KMS-11 (cell line): ENCODE data around the gene PIK3CD.

Experiments
- H2AFZ ChIP-seq: fragments of 200-600 bp; sonication (generic); 2 replicates; pipeline ENCODE4 v1.6.1; 2016; ENCODE audit warnings: antibody characterized with exemption, mixed run types, low read depth
- H3K27ac ChIP-seq: fragments of 200-600 bp; sonication (generic); 2 replicates; pipeline ENCODE4 v1.6.1; 2016; ENCODE audit warnings: mild to moderate bottlenecking, mixed run types
- H3K27me3 ChIP-seq: fragments of 200-600 bp; sonication (generic); 2 replicates; pipeline ENCODE4 v1.6.1; 2017; ENCODE audit warnings: mild to moderate bottlenecking, low read depth, mixed run types, moderate library complexity; ENCODE audit not compliant: insufficient read depth
- H3K36me3 ChIP-seq: fragments of 200-600 bp; sonication (generic); 2 replicates; pipeline ENCODE4 v1.6.1; 2017; ENCODE audit warnings: mild to moderate bottlenecking, mixed run types; ENCODE audit not compliant: insufficient read depth
- H3K4me1 ChIP-seq: fragments of 200-600 bp; sonication (generic); 2 replicates; pipeline ENCODE4 v1.6.1; 2016; ENCODE audit warnings: mild to moderate bottlenecking, low read depth, mixed run types; ENCODE audit not compliant: poor library complexity, severe bottlenecking
- H3K4me2 ChIP-seq: fragments of 200-600 bp; sonication (generic); 2 replicates; pipeline ENCODE4 v1.7.0; 2016; ENCODE audit warnings: mild to moderate bottlenecking, mixed run types
- H3K4me3 ChIP-seq: fragments of 200-600 bp; sonication (generic); IDR thresholded peaks from 2 replicates; pipeline ENCODE4 v1.6.1; 2017; ENCODE audit warnings: low read depth, low read length, mixed read lengths; ENCODE audit not compliant: insufficient read depth
- H3K79me2 ChIP-seq: fragments of 200-600 bp; sonication (generic); 2 replicates; pipeline ENCODE4 v1.6.1; 2016; ENCODE audit warnings: low read depth, mixed run types; ENCODE audit not compliant: insufficient read depth
- H3K9ac ChIP-seq: fragments of 200-600 bp; sonication (generic); 2 replicates; pipeline ENCODE4 v1.6.1; 2016; ENCODE audit warnings: mild to moderate bottlenecking, mixed run types
- H4K20me1 ChIP-seq: fragments of 200-600 bp; sonication (generic); 2 replicates; pipeline ENCODE4 v1.6.1; 2016; ENCODE audit warnings: mild to moderate bottlenecking, mixed run types; ENCODE audit not compliant: insufficient read depth
- CTCF ChIP-seq: fragments of 200-600 bp; sonication (generic); conservative IDR thresholded peaks from 2 replicates; pipeline ENCODE4 v1.6.1; 2017; ENCODE audit warnings: low read depth, mild to moderate bottlenecking, antibody characterized with exemption, low read length, moderate library complexity, mixed read lengths

Gene PIK3CD

DNA sequence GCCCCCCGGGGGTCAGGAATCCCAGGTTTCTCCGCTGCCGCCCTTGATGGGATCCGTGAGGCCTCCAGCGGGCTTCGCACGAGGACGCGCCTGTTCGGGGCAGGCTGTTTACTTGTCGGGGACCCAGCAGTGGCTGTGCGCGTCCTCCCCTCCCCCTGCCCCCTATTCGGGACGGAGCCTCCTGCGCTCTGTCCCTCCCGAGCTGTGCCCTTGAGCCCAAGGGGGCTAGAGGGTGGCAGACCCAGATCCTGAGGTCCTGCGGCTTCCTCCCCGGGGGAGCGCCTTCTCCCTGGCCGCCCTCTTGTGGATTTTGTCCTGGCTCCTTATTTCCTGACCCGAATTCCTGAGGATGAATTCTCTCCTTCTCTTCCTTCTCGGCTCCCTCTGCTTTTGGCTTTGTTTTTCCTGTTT is 38.4 kb downstream of the PIK3CD start:
- no peak for TF ChIP-seq CTCF
- no peaks in the 10 kb centered on the region for H4K20me1 ChIP-seq
- no peak overlapping the region for H3K4me2 ChIP-seq
- H3K9ac ChIP-seq, result no peak overlapping the region
- no peak overlapping the region for H2AFZ ChIP-seq
- H3K27ac ChIP-seq, result no peak overlapping the region
- no peak overlapping the region for H3K4me3 ChIP-seq
- H3K79me2 ChIP-seq, result no peaks in the 10 kb centered on the region
- no peaks in the 10 kb centered on the region for H3K36me3 ChIP-seq
- H3K4me1 ChIP-seq, result peaks cover 14% of the 10 kb centered on the region
- H3K27me3 ChIP-seq, result peaks cover 22% of the 10 kb centered on the region; the same call in 1 of the 2 replicates

GRCh38 chr1:9690440-9691107 is 39.0 kb downstream of the PIK3CD start:
- H4K20me1 ChIP-seq, result no peaks in the 10 kb centered on the region
- no peak for TF ChIP-seq CTCF
- no peak overlapping the region for H3K4me3 ChIP-seq
- no peak overlapping the region for H2AFZ ChIP-seq
- H3K36me3 ChIP-seq, result no peaks in the 10 kb centered on the region
- H3K9ac ChIP-seq, result no peak overlapping the region
- no peaks in the 10 kb centered on the region for H3K79me2 ChIP-seq
- no peak overlapping the region for H3K27ac ChIP-seq
- H3K4me1 ChIP-seq, result peaks cover 14% of the 10 kb centered on the region
- peaks cover 22% of the 10 kb centered on the region; the same call in 1 of the 2 replicates for H3K27me3 ChIP-seq
- no peak overlapping the region for H3K4me2 ChIP-seq

GRCh38 chr1:9691108-9691445 is 39.5 kb downstream of the PIK3CD start:
- TF ChIP-seq CTCF, result no peak
- Histone ChIP-seq H3K27ac (no peak overlapping the region), H3K79me2 (no peaks in the 10 kb centered on the region), H3K9ac (no peak overlapping the region), H3K36me3 (no peaks in the 10 kb centered on the region), H3K4me3 (no peak overlapping the region), H2AFZ (no peak overlapping the region), H3K27me3 (peaks cover 22% of the 10 kb centered on the region; the same call in 1 of the 2 replicates), H4K20me1 (no peaks in the 10 kb centered on the region), H3K4me2 (no peak overlapping the region), H3K4me1 (peaks cover 14% of the 10 kb centered on the region)

- no peak overlapping the region for H3K4me2 ChIP-seq
- peaks cover 14% of the 10 kb centered on the region for H3K4me1 ChIP-seq
- no peak overlapping the region for H3K4me3 ChIP-seq
- peaks cover 22% of the 10 kb centered on the region; the same call in 1 of the 2 replicates for H3K27me3 ChIP-seq
- no peaks in the 10 kb centered on the region for H3K79me2 ChIP-seq
- no peaks in the 10 kb centered on the region for H3K36me3 ChIP-seq
- no peak for TF ChIP-seq CTCF
- no peak overlapping the region for H3K9ac ChIP-seq
- H2AFZ ChIP-seq, result no peak overlapping the region
- H3K27ac ChIP-seq, result no peak overlapping the region
- no peaks in the 10 kb centered on the region for H4K20me1 ChIP-seq
These were observed 40.2 kb downstream of the PIK3CD start for GRCh38 chr1:9691691-9692090.
